C4-2B (cell line): ENCODE measurements around the gene KLHL1.

Source experiments
- CTCF ChIP-seq: fragments of 450-650 bp; conservative IDR thresholded peaks from 2 replicates; pipeline ENCODE4 v1.5.1; 2017; ENCODE audit warnings: mild to moderate bottlenecking
- ZFX ChIP-seq: fragments of 450-650 bp; IDR thresholded peaks from 2 replicates; pipeline ENCODE4 v1.6.1; 2017

DNA sequence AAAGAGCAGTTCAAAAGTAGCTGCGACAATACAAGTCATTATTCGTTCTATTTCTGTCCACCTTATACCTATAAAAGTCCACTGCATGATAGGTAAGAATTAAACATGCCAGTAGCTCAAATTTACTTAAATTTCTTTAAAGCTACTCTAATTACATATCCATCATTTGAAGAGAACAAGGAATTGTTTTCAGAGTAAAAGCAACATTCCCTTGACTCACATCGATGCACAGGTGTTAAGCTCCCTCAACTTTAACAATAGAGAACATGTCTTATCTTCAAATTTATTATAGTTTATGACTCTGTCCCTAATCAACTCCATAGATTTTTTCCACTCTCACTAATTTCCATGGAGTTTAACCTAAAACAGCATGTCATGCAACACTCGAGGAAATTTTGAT is 158.1 kb downstream of the KLHL1 start:
- TF ChIP-seq CTCF = no peak
- no peak for TF ChIP-seq ZFX
